Activated T-helper 9 cell treated with anti-CD3 and anti-CD28 coated beads, Interleukin-2, amount 50 U/mL, for 16 hours (primary cell): ENCODE measurements around the gene GLG1.
"Not testable (repeated sequence)": the region's sequence is repeated elsewhere in the genome, so short reads cannot be mapped to it uniquely, and the experiment has no call there.

Experiments
- DNase-seq: peaks from one replicate; pipeline ENCODE4 v3.0.0-alpha.2; 2020; ENCODE audit warnings: low read depth

The GLG1 gene

DNA sequence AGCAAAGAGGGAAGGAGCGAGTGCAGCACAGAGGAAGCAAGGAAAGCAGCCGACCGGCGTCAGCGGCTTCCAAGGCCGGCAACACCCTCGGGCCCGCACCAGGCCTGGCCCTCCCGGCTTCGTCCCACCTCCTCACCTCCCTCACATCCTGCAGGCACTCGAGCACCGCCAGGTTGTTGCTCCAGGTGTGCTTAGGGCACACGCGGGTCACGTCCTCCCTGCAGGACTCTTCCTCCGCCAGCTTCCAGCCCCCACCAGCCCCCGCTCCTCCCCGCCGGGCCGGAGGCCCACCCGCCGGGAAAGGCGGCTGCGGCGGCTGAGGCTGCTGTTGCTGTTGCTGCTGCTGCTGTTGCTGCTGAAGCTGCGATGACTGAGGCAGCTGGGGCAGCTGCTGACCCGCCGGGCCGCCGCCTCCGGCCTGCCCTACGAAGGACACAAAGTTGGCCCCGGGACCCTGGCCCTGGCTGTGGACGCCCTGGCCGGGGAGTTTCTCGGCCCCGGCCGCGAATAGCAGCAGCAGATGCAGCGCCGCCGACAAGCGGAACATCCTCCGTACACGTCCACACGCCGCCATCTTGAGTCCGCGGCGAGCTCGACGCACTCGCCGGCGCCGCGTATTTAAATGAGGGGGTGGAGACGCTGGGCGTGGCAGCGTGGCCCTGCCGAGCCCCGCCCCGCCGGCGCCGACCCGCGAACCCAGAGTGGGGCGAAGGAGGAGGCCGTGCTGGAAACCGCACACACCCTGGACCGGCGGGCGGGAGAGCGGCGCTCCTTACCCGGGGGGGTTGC, at the start of gene GLG1:
GLG1 (minus strand) TSS at position 594 of the 789 bp plus-strand sequence; CDS start at position 574, 20 bp downstream.
- DNase-seq, result peak; percentile 86

GRCh38 chr16:74654536-74655050, 47.7 kb upstream of the GLG1 start:
- DNase-seq, result no peak

GRCh38 chr16:74652883-74653282, 46.0 kb upstream of the GLG1 start:
- DNase-seq, result not testable (repeated sequence)

- no peak for DNase-seq
Measured at GRCh38 chr16:74652249-74652648, 45.3 kb upstream of the GLG1 start.

- no peak for DNase-seq
Measured at GRCh38 chr16:74651841-74652240, 44.9 kb upstream of the GLG1 start.

DNA sequence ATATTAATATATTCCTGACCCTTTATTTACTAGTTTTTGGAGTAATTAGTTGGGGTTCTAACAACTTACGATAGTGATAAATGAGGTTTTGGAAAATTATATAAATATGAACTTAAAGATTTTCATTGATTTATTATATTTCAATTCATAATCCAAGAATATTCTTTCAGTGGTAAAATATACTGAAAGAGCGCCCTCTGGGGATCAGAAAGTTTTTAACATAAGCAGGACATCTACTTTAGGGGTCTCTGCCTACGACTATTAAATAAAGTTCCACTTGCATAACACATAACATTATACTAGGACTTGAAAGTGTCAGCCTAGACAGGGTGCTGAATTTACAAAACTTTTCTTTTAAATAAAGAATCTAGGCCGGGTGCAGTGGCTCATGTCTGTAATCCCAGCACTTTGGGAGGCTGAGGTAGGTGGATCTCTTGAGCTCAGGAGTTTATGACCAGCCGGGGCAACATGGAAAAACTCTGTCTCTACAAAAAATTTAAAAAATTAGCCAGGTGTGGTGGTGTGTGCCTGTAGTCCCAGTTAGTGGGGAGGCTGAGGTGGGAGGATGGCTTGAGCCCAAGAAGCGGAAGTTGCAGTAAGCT, 44.2 kb upstream of the GLG1 start:
- no peak for DNase-seq

- no peak for DNase-seq
Measured at GRCh38 chr16:74649839-74650504, 43.1 kb upstream of the GLG1 start.

DNA sequence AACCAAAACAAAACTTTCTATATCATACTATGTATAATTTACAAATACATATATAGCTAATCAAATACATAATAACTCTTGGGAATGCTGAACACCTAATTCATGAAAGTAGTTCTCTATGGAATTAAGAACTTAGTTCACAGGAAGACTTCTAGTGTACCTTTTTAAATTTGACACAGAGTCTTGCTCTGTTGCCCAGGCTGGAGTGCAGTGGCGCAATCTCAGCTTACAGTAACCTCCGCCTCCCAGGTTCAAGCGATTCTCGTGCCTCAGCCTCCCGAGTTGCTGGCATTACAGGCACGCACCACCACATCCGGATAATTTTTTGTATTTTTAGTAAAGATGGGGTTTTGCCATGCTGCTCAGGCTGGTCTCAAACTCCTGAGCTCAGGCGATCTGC, 35.1 kb upstream of the GLG1 start:
- DNase-seq, result no peak

DNA sequence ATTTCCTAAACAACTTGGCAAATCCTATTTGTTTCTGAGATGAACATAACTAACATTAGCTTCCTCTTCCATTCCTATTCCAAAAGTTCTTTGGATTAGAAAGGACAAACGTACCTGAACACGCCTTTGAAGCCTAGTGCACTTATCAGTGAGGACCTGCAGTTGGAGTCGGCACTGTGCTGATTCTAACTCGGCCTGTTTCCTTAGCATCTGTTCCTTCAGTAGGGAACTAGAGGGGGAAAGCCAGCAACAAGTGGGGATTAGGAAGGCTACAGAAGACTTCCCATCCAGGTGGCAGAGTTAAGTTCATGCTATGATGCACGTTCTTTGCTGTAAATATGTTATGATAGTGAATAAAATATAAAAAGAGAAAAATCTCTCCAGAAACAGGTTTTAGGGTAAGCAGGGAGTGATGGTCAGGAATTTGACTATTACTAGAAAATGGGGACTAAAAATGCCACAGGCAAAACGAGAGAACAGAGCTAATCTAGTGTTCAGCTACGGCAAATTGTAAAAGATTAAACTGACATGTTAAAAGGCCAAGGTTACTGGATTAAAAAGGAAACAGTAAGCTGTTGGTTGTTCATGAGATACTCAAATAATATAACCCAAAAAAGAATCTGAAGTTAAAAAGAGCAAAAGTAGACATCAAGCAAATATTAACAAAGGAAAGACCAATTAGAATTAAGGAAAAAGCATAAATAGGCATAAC, 31.0 kb upstream of the GLG1 start:
- no peak for DNase-seq

- no peak for DNase-seq
Measured at GRCh38 chr16:74635303-74635702, 28.4 kb upstream of the GLG1 start.

GRCh38 chr16:74633686-74634085, 26.8 kb upstream of the GLG1 start:
- no peak for DNase-seq

DNA sequence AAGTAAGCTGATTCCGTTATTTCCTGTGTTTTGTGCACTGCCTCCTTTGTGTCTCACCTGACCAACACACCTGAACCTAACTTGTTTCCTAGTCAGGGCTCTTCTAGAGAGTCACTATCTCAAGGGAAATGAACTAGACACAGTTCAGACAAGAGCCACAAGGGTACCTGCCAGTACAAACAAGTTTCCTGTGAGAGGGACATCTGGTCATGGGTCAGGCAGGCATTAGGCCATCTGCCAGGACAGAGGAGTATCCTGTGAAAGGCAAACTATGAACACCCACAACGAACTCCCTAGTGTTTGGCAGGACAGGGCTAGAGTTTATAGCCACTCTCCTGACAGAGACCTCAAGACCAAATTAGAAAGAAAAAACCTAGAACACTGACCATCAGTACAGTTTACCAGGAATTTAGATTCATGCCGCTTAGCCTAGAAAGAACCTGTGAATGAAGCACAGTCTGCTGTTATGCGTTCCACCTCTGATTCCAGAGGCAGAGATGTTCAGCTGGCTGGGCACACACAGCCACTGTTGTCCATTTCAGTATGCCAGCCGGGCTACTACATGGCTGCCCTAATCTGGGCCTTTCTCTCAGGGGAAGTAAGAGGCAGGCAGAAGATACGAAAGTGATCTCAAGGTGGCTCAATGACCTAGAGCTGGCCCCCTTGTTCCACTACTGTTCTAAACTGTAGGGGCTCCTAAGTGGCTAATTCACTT, 20.7 kb upstream of the GLG1 start:
- DNase-seq, result no peak

- no peak for DNase-seq
Measured at GRCh38 chr16:74626741-74627416, 20.0 kb upstream of the GLG1 start.

DNA sequence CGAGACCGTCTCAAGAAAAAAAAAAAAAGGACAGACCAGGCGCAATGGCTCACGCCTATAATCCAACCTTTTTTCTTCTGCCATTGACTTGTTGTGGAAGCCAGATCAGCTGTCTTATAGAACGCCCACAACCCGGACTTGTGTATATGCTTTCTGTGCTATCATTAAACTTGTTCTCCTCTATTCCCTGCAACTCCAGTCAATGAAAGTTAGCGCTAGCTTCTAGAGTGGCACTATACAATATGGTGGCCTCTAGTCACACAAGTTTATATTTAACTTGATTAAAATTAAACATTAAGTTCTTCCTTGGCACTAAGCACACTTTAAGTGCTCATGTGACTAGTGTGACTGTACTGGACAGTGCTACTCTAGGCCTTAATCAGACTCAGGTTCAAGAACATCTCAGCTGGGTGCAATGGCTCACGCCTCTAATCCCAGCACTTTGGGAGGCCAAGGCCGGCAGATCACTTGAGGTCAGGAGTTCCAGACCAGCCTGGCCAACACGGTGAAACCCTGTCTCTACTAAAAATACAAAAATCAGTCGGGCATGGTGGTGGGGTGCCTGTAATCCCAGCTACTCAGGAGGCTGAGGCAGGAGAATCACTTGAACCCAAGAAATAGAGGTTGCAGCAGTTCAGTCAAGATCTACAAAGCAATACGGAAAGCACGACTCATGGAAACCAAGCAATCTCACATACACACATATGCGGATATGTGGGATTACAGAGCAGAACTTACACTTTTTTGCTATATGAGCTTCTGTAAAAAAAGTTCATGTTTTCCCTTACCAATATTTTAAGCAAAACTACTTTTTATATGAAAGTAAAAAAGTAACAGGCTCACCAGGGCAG, 18.8 kb upstream of the GLG1 start:
- no peak for DNase-seq

DNA sequence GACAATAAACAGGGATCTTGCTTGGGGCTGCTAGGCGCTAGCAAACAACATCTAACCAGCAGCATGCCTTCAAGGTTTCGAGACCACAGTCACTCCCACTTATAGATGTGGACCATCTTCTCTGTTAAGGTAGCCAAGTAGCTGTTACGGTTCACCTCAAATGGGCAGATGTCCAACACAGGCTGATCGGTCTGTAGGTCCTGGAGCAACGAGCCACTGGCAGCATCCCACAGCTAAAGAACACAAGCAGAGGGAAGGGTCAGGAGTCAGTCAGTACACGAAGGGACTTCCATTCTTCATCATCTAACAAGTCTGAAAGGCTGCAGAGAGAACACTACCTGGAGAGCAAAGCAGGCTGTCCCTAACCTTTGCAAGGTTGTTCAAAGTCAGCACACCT, 16.9 kb upstream of the GLG1 start:
- no peak for DNase-seq

DNA sequence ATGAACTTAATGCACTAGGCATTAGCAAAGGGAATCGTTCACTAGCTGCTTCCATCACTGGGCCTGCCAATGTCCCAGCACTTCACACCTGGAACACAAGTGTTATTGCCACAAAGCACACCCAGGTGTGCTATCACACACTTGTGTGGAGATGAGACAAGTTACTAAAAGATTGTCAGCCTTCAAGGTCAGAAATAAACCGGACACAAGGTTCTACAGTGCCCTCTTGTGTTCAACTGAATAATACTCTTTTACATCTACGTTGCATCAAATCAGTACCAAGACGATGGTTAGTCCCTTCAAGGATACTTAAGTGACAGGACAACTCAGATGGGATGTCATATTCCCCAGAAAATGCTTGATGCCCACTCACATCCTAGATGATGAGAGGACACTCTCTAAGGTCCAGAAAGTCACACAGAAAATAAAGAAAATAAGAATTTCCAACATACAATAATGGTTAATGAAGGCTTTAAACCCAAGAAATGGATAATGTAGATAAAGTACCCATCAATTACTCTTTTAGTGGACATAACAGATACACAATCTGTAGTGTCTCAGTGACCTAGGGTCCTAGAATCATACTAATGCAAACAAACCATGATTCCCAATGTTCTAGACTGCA, 16.4 kb upstream of the GLG1 start:
- no peak for DNase-seq

DNA sequence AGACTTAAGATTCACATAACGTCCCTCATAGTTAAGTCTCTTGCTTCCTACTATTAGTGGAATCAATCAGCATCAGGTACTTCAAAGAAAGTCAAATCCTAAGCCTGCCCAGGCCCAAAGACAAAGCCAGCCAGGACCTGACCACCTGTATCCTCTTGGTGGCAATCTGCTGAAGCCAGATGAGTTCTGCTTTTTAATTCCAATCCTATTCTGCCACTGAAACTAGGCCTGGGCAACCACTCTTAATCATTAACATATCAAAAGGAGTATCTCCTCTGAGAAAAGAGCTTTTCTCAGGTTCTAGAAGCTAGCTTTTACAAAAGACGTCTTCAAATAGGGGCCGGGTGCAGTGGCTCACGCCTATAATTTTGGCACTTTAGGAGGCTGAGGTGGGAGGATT, 15.1 kb upstream of the GLG1 start:
- DNase-seq, result no peak

DNA sequence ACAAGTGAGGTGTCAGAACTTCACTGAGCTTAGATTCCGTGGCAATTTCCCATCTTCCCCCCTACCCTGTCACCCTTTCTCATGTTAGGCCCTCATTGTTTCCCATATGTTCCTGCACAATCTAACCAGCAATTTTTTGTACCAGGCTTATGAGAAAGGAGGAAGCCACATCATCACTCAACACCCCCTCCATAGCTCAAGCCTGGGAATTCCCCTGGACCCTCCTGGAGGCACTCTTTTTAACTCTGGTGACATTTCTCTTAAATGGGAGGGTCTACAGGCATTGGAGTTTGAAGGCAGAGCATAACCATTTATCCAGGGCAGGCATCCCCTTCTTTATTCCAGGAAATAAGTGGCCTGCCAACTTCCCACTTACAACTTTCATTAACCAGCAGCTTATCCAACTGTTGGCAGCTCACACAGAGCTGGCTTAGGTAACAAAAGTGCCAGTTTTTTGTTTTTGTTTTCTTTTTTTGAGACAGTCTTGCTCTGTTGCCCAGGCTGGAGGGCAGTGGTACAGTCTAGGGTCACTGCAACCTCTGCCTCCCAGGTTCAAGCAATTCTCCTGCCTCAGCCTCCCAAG, 10.4 kb upstream of the GLG1 start:
- DNase-seq, result no peak

- DNase-seq, result no peak
Measured at GRCh38 chr16:74611721-74612120, 4.8 kb upstream of the GLG1 start.
